Globus pallidus (tissue), 1 donor: ENCODE data around the gene ESPNL.

Experiments used
- DNase-seq: peaks from one replicate; pipeline ENCODE4 v3.0.0-alpha.2; 2015; ENCODE audit warnings: low spot score

ESPNL gene

GRCh38 chr2:238129166-238130010 lies 29.2 kb downstream of the ESPNL start:
- DNase-seq, result no peak

GRCh38 chr2:238130111-238130695 lies 30.1 kb downstream of the ESPNL start:
- DNase-seq, result no peak

- no peak for DNase-seq
Observed at GRCh38 chr2:238130696-238131628, 30.8 kb downstream of the ESPNL start.

DNA sequence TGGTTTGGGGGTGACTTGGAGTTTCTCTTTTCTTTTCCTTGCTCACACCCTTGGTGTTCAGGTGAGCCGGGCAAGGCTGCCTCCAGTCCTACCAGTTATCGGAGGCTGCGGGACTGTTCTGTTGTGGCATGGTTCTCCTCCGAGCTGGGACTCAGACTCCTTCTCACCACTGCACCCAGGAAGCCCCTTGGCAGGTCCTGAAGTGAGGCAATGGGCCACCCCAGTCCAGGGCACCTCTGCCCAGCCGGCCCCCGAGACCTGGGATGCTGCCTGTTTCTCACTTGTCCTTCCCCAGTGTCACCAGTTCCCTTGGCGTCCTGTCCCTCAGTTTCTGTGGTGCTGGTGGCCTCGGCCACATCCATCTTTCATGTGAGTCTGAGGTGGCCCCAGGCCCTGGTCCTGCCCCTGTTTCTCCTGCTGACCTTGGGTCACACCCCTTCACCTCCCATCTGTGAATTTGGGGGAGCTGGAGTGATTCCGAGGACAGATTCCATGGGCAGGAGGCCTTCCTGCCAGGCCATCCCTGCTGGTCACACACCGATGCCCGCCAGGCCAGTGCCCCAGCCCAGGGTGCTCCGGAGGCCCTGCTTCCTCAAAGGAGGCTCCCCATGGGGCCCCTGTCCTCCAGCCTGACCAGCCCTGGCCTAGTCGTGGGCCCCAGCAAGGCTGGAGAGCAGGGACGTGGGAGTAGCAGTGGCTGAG lies 31.8 kb downstream of the ESPNL start:
- no peak for DNase-seq

DNA sequence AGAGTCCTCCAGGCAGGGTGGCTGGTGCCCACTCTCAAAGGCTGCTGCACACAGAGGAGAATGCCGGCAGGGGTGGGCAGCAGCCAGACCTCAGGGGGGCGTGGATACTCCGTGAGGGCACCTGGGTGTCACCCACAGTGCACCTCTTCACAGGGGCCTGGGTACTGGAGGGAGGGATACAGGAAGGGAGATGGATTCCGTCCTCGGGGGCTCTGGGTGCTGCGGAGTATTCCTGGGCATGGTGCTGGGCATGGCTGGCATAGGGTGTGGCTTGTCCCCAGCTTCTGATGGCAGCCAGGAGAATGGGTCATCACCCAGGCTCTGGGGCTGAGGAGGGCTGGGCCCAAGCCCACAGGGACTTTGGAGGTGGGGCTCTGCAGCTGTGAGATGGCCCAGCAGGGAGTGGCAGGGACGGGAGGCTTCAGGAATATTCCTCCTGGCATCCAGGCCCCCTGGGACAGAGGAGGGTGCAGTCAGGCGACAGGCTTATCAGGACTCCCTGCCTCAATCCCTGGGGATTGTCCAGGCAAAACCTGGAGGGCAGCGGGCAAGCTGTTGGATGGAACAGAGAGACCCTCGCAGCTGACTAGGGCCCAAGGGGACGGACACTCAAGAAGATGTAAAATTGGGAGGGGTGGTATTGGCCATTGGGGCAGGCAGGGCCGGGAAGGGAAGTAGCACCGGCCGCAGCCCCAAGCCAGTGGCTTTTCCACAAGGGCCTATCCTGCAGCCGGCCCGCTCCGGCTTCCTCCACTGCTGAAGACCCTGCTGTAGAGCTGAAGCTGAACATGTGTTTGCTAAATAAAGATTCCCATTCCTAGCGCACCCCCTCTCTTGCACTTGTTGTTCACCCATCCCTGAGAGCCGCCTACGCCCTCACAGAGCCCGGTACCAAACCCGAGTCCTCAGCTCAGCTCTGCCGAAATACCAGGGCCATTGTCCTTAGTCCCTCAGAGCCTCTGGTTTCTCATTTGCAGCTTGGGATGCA lies 32.6 kb downstream of the ESPNL start:
- no peak for DNase-seq

DNA sequence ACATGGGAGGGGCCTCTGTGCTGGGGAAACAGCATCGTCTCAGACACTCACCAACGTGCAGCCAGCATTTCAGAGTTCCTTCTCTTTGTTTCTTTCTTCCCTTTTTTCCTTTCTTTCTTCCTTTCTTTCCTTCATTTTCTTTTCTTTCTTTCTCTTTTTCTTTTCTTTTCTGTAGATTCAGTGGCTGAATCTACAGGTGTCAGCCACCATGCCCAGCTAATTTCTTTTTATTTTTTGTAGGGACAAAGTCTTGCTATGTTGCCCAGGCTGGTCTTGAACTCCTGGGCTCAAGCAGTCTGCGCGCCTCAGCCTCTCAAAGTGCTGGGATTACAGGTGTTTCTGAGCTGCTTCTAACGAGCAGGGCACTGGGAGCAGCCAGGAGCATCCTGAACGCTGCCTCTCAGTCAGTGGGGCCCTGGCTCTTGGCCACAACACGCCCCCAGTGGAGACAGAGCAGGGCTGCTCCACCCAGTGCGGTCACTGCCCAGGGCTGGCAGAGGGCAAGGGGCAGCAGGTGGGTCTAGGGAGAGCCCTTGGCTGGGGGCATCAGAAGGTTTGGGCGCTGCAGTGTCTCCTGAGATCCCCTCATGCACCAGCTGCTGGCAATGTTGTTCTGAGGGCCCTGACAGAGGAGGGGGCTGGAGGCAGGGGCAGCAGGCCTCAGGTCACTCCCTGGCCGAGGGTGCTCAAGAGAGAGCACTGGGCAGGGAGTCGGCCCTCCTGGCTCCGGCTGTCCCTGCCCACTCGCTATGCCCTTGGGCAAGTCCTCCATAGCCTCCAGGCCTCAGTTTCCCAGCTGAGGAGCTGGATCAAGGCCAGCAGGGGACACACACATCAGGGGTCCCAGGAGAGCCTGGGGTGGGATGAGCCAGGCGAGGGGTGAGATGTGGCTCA lies 33.6 kb downstream of the ESPNL start:
- no peak for DNase-seq

GRCh38 chr2:238134393-238134785 lies 34.2 kb downstream of the ESPNL start:
- DNase-seq, result no peak

DNA sequence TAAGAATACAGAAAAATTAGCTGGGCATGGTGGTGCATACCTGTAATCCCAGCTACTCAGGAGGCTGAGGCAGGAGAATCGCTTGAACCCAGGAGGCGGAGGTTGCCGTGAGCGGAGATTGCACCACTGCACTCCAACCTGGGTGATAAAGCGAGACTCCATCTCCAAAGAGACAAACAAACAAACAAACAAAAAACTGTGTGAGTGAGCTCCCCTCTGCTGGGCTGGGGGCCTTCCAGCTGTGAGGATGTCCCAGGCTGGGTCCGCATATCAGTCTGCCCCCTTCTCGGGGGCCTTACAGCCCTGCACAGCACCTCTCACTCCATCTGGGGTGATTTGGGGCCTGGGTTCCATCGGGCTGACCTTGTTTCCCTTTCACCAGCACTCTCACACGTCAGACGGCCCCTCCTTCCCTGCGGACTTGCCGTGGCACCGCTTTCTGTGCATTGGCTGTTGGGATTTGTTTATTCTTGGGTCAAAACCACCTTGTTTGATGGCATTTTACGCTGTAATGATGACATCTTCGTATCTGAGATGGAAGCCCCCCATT lies 35.5 kb downstream of the ESPNL start:
- DNase-seq, result no peak

DNA sequence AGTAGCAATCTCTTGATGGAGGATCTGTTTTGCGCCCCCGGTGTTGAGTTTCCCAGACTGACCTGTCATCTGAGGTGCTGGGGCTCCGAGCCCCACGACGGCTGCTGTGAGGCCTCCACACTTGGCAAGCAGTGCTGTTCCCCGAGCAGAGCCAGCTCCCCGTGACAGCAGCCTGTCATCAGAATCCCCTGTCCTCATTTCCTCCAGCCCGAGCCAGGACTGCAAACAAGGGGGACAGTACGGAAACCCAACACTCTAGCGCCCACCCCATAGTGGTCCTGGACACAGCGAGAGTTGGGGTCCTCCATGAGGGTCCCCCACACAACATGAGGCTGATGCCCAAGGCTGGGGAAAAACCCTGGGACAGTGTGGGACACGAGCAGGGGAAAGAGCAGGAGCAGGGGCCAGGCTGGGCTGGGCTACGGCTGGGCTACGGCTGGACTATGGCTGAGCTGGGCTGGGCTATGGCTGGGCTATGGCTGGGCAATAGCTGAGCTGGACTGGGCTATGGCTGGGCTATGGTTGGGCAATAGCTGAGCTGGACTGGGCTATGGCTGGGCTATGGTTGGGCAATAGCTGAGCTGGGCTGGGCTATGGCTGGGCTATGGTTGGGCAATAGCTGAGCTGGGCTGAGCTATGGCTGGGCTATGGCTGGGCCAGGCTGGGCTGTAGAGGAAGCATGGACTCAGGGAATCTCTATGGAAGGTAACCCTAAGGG lies 36.8 kb downstream of the ESPNL start:
- no peak for DNase-seq

- DNase-seq, result no peak
Observed at GRCh38 chr2:238137885-238138284, 37.7 kb downstream of the ESPNL start.

GRCh38 chr2:238138331-238139195 lies 38.4 kb downstream of the ESPNL start, which contains the start of gene KLHL30:
TSS of gene KLHL30 (plus strand) at chr2:238138668. CDS start at chr2:238140755, 2,087 bp downstream.
- DNase-seq, result no peak

GRCh38 chr2:238139196-238140039 lies 39.3 kb downstream of the ESPNL start:
- no peak for DNase-seq

GRCh38 chr2:238140040-238140439 lies 39.9 kb downstream of the ESPNL start:
- DNase-seq, result no peak

DNA sequence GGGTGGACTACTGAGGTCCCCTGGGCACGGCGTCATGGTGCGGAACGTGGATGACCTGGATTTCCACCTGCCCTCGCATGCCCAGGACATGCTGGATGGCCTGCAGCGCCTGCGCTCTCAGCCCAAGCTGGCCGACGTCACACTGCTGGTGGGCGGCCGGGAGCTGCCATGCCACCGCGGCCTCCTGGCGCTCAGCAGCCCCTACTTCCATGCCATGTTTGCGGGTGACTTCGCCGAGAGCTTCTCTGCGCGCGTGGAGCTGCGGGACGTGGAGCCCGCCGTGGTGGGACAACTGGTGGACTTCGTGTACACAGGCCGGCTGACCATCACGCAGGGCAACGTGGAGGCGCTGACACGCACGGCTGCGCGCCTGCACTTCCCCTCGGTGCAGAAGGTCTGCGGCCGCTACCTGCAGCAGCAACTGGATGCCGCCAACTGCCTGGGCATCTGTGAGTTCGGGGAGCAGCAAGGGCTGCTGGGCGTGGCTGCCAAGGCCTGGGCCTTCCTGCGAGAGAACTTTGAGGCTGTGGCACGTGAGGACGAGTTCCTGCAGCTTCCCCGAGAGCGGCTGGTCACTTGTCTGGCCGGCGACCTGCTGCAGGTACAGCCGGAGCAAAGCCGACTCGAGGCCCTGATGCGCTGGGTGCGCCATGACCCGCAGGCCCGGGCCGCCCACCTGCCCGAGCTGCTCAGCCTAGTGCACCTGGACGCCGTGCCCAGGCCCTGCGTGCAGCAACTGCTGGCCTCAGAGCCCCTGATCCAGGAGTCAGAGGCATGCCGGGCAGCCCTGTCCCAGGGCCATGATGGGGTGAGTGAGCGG lies 40.8 kb downstream of the ESPNL start:
- no peak for DNase-seq

DNA sequence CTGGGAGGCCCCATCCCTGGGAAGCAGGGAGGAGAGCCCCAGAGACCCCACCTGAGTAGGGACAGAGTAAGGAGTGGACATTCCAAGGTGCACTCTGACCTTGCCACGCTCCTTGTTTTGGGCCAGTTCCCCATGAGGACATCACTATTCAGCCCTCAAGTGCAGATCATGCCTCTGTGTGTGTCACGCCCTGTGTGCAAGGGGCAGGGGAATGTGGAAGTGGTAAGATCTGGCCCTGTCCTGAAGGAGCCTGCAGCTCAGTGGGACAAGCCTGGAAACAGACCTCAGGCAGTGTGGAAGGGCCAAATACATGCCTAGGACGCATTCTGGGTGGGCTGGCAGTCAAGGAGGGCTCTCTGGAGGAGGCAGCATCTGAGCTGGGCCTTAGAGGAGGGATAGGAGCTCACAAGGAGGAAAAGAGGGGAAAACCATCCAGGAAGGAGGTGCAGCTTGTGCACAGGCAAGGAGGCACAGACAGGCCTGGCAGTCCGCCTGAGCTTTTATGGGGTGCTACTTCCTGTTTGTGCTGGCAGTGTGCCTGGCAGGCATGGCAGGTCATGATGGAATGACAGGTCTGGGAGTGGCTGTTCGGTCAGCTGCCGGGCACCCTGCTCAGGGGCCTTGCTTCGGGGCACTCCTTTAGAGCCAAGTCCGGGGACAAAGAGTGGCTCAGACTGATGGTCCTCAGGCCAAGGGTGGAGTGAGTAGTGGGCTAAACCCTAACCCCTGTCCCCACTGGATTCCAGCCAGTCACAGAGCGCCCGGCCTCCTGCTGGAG lies 41.6 kb downstream of the ESPNL start:
- no peak for DNase-seq
